Endothelial cell of umbilical vein (primary cell): ENCODE data around the gene PML.

Experiments
- CTCF ChIP-seq, 2 donors: IDR thresholded peaks; 1 replicate in 1 of 2; 2 replicates in 1 of 2; pipeline ENCODE4 v1.5.1; 2011; ENCODE audit warnings: low read length in 2 of 2, mild to moderate bottlenecking in 2 of 2, moderate library complexity in 2 of 2, control low read depth in 1 of 2, inconsistent platforms in 1 of 2, low read depth in 1 of 2; ENCODE audit not compliant: insufficient read depth in 1 of 2; ENCODE audit errors: extremely low read depth in 1 of 2
- EZH2 ChIP-seq: IDR thresholded peaks from 2 replicates; pipeline ENCODE4 v1.6.1; 2012; ENCODE audit warnings: borderline replicate concordance, low read depth, mild to moderate bottlenecking, moderate library complexity, low read length, inconsistent platforms; ENCODE audit not compliant: severe bottlenecking
- POLR2A ChIP-seq: IDR thresholded peaks from 2 replicates; pipeline ENCODE4 v1.6.1; 2012; ENCODE audit warnings: low read depth, mild to moderate bottlenecking, control low read depth, low read length

GRCh38 chr15:73950831-73951561 is 43.5 kb upstream of the PML start:
- TF ChIP-seq EZH2, result no peak
- peak; percentile 32 for TF ChIP-seq POLR2A
- peak; percentile 94 to 95 for TF ChIP-seq CTCF (IDR thresholded peaks at IDR 0.05; ENCODE audit: extremely low read depth in 1 of 2, insufficient read depth in 1 of 2, low read depth in 1 of 2, low read length in 2 of 2)
